HG03039 (cell line): ENCODE results near the gene IL10RB.
"Not testable (repeated sequence)": the region's sequence is repeated elsewhere in the genome, so short reads cannot be mapped to it uniquely, and the experiment has no call there.

ENCODE experiments used
- ATAC-seq: cut with Tn5 transposase; IDR thresholded peaks from one replicate; pipeline ENCODE4 v1.9.1; 2021; ENCODE audit warnings: mild to moderate bottlenecking, moderate library complexity; ENCODE audit not compliant: unreplicated experiment

Gene IL10RB

DNA sequence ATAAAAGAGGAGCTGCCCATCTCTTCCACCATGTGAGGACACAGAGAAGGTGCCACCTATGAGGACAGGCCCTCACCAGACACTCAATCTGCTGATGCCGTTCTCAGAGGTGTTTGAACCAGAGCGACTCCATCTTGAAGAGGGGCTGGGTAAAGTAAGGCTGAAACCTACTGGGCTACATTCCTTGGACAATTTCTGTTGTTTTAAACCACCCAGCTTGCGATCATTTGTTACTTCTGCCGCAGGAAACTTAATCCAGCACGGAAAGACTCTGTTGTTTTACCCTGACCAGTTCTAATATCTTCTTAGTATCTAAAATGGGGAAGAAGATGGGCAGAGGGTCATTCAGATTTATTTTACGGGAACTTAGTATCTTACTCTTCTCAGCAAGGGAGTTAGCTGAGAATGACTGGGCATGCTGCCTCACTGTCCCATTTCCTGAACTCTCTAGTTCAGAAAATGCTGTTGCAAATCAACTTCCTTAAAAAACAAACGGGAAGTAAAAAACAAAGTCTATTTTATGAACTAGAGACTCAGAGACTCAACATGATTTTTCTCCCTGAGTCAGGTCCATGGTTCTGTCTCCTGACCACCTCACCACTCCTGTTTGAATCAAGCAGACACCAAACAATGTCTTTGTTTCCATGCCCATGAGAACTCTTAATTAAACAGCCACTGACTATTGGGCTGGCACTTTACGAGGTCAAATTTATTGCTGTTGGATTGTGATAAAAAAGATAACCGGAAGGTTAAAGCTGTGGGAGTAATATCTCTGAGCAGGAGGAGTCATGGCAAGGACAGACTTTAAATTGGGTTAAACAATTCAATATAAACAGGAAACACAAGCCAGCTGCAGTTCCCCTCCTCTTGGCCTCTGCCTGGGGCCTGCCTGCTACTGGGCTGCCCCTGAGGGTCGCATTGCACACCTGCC, 34.8 kb downstream of the IL10RB start:
- no peak for ATAC-seq

DNA sequence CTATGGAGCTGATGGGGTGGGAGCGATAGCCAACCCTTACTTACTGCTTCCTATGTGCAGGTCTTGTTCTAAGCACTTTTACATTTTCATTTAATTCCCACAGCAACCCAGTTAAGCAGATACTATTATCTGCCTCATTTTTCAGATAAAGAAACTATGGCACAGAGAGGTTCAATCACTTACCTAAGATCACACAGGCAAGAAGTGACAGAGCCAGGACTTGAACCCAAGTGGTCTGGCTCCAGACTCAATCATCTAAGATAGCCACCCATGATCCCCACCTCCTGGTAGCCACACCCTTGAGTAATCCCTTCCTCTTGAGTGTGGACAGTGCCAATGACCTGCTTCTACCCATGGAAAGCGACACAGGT, 35.5 kb downstream of the IL10RB start:
- ATAC-seq = no peak

- no peak for ATAC-seq
These were observed 35.9 kb downstream of the IL10RB start for GRCh38 chr21:33302055-33302454.

- ATAC-seq = no peak
These were observed 36.6 kb downstream of the IL10RB start for GRCh38 chr21:33302796-33303195.

DNA sequence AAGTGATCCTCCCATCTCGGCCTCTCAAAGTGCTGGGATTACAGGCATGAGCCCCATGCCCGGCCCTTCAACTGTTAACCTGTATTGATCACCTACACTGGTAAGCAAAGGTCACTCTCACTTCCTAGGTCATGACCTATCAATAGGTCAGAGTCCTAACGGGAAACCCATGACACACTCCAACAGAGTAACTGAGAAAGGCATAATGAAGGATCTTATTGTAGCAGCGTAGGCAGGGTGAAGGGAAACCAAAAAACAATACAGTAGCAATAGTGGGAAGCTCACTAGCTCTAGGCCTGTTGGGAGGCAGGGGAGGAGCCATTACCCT, 39.1 kb downstream of the IL10RB start:
- no peak for ATAC-seq

GRCh38 chr21:33305938-33306337, 39.8 kb downstream of the IL10RB start:
- no peak for ATAC-seq

- peak; percentile 73 for ATAC-seq
These were observed 42.7 kb downstream of the IL10RB start for GRCh38 chr21:33308586-33309490.

- no peak for ATAC-seq
These were observed 43.6 kb downstream of the IL10RB start for GRCh38 chr21:33309778-33310177.

DNA sequence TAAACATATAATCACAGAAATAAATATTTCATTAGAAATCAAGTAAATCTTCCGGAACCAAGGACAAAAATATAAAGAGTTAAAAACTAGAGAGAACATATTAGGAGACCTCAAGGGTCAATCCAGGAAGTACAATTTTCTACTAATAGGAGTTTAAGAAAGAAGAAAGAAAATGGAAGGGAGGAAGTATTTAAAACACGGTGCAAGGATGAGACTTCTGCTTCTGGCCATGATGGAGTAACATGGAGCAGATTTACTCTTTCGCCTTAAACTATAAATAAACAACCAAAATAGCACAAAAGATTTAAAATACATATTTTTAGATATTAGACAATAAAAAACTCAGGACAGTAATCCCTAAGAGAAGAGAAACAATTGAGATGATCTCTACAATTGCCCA, 46.0 kb downstream of the IL10RB start:
- no peak for ATAC-seq

- ATAC-seq = no peak
These were observed 47.0 kb downstream of the IL10RB start for GRCh38 chr21:33313183-33313582.

GRCh38 chr21:33313611-33314010, 47.4 kb downstream of the IL10RB start:
- ATAC-seq = no peak

DNA sequence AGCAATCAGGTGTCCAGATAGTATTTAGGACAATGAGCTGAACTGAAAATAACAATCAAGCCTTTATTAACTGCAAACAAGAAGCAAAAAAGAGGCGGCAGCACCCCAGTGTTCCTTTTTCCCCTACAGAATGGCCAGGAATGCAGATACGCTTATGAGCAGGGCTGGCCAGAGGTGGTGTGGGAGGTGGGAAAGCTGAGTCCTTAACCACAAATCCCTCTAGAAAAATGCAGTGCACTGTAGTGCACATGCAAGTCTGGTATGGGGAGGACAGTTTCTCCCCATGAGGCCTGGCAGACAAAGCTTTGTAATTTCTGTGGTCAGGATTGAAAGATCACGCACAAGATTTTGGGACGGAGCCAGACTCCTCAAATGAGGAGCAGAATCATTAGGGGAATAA, 47.9 kb downstream of the IL10RB start:
- no peak for ATAC-seq

DNA sequence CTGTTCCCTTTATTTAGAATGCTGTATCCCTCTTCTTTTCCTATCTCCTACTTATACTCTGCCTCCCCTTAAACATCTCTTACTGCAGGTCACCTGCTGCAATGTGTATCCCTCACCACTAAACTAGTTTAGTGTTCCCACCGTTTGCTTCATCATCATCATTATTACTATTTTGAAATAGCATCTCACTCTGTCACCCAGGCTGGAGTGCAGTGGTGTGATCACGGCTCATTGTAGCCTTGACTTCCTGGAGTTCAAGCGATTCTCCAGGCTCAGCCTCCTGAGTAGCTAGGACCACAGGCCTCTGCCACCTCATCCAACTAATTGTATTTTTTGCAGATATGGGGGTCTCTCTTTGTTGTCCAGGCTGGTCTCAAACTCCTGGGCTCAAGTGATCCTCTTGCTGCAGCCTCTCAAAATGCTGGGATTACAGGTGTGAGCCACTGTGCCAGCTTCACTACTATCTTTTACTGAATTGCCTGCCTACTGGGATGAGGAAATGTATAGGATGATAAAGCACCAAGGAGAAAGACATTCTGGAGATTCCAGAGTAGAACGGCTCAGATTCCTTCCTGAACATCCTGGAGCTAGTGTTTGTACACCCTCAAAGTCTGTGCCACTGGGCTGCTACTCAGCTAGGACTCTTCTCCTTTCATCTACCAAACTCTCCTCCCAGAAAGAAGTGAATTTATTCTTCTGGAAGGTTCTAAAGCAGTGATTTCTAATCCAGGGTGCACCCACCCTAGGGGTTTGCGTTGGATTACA, 50.0 kb downstream of the IL10RB start:
- ATAC-seq = no peak

DNA sequence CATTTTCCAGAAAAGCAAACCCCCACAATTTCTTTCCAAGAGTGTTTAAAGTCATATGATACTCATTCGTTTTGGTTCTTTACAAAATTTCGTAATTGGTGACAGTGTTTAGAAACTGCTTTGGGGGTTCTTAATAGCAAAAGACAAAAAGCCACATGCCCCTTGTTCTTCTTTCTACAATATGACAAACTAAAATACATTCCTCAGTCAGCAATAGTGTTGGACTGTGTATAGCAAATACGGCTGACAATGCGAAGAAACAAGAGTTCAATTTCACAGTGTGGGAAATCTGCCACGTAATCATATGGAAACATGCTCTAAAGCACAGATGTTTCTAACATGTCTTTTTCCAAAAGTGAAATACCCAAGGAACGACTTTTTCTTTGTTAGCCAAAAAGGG, 51.0 kb downstream of the IL10RB start:
- ATAC-seq = no peak

GRCh38 chr21:33317786-33318486, 51.8 kb downstream of the IL10RB start:
- ATAC-seq = no peak

- ATAC-seq = not testable (repeated sequence)
These were observed 54.8 kb downstream of the IL10RB start for GRCh38 chr21:33321005-33321404.

DNA sequence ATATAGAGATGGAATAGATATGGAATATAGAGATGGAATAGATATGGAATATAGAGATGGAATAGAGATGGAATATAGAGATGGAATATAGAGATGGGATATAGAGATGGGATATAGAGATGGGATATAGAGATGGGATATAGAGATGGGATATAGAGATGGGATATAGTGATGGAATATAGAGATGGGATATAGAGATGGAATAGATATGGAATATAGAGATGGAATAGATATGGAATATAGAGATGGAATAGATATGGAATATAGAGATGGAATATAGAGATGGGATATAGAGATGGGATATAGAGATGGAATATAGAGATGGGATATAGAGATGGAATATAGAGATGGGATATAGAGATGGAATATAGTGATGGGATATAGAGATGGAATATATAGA, 57.4 kb downstream of the IL10RB start:
- ATAC-seq = not testable (repeated sequence)

DNA sequence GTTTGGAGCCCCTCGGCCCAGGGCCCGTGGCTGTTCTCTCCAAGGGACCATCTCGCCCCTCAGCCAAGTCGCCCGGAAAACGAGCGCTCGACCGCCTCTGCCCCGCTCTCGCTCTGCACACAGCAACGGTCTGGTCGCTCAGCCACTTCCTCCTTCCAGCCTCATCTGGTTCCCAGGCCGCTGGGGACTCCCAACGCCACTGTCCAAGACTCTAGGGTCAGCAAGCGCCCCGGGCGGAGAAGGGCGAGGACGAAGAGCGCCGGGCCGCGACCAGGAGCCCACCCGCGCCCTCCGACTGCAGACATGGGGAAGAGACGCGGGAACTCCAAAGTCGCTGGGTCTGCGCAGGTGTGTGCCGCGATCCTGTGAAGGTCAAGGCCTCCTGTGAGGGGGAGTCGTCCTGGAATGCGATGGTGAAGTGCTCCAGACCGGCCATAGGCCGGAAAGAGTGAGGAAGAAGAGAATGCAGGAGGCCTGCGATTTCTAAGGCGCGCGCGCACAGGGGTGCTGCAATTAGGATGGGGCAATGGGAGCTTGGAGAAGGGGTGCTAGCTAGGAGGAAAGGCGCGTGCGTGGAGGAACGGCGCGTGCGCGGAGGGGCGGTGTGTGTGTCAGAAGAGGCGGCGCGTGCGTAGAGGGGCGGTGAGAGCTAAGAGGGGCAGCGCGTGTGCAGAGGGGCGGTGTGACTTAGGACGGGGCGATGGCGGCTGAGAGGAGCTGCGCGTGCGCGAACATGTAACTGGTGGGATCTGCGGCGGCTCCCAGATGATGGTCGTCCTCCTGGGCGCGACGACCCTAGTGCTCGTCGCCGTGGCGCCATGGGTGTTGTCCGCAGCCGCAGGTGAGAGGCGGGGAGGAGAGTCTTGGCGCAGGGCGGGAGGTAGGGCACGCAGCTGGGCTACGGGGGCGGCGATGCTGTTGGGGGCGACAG, 58.4 kb downstream of the IL10RB start, which contains the start of gene IFNAR1:
IFNAR1 (plus strand) TSS at position 680 of the 931 bp plus-strand sequence; CDS start at position 766, 86 bp downstream.
- peak; percentile 75 for ATAC-seq
